ENCODE results near the gene PLA2G6.
A peak's percentile ranks its signal among the peaks of the same experiment; 100 is the strongest.

The PLA2G6 gene, protein sequence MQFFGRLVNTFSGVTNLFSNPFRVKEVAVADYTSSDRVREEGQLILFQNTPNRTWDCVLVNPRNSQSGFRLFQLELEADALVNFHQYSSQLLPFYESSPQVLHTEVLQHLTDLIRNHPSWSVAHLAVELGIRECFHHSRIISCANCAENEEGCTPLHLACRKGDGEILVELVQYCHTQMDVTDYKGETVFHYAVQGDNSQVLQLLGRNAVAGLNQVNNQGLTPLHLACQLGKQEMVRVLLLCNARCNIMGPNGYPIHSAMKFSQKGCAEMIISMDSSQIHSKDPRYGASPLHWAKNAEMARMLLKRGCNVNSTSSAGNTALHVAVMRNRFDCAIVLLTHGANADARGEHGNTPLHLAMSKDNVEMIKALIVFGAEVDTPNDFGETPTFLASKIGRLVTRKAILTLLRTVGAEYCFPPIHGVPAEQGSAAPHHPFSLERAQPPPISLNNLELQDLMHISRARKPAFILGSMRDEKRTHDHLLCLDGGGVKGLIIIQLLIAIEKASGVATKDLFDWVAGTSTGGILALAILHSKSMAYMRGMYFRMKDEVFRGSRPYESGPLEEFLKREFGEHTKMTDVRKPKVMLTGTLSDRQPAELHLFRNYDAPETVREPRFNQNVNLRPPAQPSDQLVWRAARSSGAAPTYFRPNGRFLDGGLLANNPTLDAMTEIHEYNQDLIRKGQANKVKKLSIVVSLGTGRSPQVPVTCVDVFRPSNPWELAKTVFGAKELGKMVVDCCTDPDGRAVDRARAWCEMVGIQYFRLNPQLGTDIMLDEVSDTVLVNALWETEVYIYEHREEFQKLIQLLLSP

DNA sequence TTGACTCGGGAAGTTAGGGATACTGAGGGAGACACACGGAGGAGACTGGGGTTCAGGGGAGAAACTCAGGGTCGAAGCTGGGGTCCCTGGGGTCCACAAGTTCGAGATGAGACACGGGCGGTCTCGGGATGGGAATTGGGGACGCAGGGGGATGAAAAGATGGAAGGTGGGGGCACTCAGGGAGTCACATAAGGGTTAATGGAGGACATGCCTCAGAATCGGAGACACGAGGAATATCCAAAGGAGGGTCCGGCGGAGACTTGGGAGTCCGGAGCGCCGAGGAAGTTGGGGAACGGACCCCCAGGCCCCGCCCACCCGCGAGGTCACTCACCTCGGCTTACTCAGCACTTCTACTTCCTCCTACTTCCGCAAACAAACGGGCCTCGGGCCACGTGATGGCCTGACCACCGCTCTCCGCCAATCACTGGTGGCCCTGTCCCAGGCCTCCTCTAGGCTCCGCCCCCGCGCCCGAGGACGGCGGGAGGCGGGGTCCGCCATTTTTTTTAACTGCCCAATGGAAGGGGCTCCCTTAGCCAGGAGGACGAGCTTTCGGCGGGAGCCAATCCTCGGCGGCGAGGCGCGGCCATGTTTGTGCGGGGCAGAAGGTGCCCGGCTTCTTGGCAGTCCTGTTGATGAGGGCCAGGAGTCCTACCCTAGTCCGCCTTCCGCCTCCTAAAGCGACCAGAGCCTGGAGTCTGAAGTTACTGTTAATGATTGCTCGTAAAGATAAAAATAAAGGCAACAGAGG, at the start of gene PLA2G6:
Gene PLA2G6 (minus strand): TSS at position 378 of the 748 bp plus-strand sequence. CDS start 12,404 bp downstream, outside the sequence.
- peak; percentile 98 for DNase-seq

DNA sequence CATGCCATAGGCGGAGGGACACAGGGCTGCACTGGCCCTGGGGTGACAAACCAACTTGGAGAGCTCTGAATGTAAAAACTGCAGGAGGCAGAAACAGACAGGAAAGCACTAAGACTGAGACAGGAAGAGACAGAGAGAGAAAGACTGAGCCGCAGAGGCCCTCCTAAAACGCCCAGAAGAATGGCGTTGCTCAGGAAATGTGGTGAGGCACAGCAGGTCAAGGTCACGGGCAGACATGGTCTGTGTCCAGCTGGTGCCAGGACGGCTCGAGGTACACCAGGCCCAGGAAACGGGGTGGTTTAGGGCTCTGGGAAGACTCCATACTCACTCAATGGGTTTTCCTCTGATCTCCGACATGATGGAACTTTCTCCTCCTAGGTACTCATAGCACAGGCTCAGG, 49.3 kb upstream of the PLA2G6 start:
- DNase-seq: no peak

DNA sequence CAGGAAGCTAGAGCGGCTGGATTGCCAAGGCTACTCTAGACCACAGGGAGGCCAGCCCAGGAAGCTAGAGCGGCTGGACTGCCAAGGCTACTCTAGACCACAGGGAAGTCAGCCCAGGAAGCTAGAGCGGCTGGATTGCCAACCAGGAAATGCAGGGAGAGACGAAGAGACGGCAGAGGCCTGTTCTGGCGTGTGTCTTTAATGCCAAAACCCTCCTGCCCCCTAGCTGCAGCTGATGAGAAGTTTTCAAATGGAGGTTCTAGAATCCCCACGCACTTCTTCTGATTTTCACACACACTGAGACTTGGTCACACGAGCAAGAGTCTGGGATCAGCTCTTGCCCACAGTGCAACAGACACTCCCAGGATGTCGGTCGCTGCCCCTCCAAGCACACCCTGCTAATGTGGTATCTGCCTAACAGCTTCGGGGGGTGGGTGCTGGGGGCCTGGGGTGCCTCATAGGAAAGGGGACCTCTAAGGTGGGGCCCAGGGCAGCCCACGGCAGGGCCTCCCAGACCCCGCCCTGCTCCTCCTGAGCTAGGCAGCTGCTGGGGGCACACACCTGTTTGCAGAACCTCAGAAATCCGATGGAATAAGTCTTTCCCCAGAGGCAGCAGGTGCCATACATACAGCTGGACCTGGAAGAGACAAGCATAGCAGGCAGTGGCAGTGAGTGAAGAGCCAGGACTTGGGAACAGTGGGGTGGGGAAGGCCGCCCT, 48.6 kb upstream of the PLA2G6 start:
- DNase-seq: peak; percentile 37

DNA sequence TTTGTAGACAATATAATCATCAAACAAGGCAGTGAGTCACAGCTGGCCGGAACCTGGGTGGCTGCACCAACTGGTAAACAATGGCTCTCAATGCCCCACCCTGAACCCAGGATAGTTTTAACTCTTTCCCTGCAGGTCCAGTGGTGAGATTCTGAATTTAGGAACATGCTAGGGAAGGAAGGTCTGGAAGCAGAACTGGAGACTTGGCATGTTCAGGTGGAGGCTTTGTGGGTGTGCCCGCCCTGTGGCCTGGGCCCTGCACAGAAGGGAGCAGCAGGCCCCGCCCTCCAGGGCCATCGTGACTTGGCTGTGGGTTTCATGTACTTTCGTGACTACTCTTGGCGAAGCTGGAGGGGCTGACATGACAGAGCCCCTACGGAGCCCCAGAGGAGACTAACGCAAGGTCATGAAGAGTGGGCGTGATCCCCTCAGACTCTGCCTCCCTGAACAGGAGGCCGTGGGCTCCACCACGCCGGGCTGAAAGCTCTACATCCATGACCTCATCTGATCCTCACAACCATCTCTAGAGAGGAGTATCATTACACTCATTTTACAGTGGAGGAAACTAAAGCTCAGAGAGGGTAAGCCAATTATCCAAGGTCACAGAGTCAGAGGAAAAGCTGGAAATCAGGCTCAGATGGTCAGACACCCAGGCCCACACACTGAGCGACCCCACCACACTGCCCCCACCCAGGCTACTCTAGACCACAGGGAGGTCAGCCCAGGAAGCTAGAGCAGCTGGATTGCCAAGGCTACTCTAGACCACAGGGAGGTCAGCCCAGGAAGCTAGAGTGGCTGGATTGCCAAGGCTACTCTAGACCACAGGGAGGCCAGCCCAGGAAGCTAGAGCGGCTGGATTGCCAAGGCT, 47.5 kb upstream of the PLA2G6 start:
- no peak for DNase-seq

DNA sequence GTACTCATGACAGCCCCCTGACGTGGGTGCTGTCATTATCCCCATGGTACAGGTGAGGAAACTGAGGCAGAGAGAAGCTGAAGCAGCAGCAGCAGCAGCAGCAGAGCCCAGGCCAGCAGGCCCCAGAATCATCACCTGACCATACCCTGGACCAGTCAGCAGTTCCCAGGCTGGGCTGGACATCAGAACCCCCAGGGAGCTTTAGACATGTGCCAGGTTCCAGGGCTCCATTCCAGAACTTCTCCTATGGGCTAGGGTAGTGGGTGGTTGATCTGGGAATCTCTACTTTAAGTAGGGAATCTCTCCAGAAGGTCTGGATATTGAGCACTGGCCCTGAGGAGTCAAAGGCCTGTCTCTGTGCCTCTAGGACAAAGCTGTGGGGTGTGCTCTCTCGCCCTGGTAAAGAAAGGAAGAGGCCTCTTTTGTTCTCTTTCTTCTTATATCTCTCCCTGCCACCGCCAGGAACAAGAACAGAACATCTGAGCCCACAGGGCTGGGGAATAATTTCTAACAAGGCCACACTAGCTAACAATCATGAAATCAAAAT, 46.8 kb upstream of the PLA2G6 start:
- no peak for DNase-seq

DNA sequence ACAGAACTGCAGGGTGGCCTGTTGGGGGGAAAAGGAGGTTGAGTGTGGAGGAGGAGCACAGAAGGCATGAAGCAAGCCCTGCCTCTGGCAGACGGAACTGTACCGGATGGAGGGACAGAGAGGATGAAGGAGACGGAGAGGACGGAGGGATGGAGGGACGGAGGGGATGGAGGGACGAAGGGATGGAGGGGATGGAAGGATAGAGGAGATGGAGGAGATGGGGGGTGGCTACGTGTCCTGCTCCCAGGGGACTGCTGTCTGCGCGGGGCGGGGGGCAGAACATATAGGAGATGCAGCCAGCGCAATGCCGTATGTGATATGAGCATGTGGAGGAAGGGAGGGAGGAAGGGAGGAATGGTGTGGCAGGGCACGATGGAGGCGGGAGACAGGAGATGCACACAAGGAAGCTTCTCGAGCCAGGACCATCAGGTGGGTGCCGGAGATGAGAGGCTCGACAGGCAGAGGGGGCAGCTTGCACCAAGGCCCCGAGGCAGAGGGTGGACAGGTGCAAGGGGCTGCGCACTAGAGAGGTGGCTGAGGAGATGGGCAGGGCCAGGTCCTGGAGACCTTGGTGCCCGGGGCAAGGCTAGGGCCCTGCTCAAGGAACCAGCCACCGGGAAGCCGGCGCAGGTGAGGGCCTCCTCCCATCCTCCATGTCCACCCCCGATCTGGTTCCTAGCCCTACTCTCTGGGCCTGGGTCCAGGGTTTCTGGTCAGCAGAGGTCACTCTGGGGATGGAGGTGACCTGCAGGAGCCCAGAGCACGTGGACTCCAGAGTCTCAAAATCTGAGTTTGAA, 45.4 kb upstream of the PLA2G6 start:
- DNase-seq: no peak

DNA sequence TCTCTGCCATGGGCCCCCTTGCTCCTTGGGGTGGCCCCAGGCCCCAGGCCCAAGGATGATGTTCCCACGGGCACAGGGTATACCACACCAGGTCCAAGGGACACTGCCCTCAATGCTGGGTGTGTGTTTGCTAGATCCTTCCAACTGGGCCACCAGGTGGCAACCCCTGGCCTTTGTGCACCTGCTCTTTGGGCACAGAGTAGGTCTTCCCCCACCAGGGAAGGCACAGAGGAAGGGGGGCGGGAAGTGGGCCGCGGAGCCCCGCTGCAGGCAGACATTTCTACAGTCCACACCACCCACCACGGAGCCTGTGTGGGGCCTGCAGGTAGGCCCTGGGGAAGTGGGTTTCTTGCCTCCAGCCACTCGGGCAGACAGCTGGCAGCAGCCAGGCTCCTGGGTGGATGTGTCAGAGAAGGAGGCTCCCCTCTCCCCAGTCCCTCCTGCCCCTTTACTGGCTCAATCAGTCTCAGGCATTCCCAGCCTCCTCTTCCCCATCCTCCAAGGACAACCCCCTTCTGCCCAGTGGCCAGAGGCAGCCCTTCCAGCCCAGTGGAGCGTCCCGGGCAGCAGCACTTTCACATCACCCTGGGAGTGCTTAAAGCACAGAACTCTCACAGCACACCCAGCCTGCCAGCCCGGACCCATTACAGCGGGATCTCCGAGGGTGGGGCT, 41.8 kb upstream of the PLA2G6 start:
- DNase-seq: no peak

DNA sequence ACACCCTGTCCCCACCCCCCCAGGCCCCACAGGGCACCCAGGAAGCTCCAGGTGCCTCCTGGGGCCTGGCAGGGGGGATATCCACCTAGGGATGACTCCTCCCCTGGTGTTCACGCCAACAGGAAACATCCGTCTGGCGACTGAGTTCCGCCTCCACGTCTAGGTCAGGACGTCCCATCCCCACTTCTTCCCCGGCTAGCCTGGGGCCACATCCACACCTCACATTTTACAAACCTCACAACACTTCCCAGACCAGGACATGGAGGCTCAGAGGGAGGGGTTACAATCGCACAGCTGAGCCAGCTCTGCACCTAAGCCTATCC, 41.1 kb upstream of the PLA2G6 start:
- DNase-seq: no peak

DNA sequence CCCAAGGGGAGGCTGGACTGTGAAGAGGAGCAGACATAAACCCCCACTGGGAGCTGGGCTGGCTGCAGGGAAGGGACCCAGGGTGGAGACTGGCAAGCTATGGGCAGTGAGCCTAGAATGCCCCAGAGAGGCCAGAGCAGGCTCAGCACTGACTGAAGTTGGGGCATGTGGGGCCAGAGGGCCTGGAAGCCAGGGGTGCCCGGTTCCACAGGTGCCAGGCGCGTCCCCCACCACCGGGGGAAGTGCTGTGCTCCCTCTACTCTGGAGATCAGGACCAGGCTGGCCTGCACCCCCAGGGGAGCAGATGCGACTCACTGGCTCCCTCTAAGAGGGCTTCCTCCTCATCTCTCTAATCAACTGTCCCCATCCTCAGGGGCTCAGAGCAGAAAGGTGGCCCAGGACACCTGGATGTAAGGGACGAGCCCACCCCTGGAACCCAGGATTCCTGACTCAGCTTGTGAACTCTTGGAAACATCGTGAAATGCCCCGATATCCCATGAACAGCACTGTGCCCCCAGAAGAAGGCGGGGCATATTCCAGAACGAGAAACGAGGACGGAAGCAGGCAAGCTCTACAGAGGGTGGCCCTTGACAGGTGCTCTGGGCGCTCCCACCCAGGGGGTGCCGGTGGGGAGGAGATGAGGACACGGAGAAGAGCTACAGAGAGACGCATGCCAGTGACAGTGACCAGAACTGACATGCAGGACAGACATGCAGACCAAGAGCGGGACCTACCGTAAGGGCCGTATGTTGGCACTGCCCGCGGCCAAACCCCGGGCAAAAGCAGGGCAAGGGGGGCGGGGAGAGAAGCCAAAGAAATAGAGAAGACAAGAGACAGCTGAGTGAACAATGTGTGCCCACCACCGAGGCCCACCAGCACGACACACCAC, 40.5 kb upstream of the PLA2G6 start:
- no peak for DNase-seq

DNA sequence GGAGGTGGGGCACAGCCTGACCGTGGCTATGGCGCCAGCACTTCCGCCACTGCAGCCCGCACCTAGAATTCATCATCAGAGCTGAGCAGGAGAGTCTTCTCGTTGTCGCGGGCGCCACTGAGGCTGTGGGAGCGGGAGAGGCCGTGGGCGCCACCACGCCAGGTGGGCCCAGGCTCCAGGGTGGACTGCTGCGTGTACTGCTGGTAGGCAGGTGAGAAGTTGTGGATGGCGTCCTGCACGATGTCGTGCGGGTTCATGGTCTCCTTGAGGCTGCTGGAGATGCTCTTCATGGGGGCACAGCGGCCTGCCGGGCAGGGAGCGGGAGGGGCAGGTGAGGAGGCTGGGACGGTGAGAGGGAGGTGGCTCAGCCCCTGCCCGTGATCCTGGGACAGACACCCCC, 39.8 kb upstream of the PLA2G6 start:
- no peak for DNase-seq

DNA sequence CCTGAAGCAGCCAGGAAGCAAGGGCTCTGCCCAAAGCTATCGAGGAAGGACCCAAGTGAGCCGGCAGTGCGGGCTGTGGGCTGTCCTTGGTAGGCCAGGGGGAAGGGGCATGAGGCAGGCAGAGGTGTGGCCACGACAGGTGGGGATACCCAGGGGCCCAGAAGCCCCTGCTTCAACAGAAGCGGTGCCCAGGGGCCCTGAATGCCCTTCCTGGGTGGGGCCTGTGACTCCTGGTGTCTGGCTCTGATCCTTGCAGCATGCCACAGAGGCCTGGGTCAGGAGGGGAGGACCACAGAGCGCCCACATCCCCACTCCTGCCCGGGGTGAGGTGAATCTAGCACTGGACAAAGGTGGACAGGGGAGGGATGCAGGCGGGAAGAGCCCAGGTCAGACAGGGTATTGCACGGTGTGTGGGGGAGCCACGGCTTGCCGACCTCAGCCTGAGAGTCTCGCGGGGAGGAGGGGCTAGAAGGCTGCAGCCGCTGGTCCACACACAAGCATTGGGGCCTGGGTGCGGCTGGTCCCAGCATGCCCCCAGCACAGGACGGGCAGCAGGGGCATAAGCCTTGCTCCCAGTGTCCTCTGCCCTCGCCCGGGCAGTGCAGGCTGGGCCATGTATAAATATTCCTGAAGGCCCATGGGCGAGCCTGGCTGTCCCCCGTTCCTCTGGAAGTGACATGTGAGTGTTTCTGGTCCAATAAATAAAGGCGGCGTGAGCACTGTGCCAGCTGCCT, 39.2 kb upstream of the PLA2G6 start:
- no peak for DNase-seq

DNA sequence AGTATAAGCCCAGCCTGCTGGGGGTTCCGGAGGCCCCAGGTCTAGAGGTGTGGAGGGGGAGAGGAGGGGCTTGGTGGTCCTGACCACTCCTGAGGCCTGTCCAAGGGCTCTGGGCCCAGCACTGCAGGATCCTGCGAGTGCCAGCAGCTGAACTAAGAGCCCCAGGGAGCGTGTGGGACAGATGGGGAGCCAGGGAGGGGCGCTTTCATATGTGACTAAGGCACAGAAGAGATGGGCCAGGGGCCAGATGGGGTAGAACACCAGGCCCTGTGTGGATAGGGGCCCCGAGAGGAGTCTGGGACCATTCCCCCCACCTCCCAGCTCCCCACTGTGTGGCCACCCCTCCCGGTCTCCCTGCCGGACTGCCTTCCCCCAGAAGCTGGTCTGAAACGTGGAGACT, 38.5 kb upstream of the PLA2G6 start:
- no peak for DNase-seq

DNA sequence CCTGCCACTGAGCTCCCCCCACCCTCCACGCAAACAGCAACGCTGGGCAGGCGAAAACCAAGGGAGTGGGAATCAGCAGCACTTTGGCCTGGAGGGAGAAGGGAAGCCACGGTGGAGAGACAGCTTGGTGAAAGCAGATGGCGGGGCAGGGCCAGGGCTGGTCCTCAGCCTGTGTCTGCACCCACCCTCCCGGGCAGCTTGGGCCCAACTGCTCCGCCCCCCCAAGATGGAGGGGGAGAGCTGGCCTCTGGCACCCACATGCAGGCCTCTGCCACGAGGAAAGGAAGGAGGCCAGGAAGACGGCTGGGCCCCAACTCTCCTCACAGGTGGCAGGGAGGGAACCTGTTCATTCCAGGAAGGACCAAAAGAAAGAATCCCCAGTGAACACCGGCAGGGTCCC, 38.0 kb upstream of the PLA2G6 start:
- DNase-seq: no peak

DNA sequence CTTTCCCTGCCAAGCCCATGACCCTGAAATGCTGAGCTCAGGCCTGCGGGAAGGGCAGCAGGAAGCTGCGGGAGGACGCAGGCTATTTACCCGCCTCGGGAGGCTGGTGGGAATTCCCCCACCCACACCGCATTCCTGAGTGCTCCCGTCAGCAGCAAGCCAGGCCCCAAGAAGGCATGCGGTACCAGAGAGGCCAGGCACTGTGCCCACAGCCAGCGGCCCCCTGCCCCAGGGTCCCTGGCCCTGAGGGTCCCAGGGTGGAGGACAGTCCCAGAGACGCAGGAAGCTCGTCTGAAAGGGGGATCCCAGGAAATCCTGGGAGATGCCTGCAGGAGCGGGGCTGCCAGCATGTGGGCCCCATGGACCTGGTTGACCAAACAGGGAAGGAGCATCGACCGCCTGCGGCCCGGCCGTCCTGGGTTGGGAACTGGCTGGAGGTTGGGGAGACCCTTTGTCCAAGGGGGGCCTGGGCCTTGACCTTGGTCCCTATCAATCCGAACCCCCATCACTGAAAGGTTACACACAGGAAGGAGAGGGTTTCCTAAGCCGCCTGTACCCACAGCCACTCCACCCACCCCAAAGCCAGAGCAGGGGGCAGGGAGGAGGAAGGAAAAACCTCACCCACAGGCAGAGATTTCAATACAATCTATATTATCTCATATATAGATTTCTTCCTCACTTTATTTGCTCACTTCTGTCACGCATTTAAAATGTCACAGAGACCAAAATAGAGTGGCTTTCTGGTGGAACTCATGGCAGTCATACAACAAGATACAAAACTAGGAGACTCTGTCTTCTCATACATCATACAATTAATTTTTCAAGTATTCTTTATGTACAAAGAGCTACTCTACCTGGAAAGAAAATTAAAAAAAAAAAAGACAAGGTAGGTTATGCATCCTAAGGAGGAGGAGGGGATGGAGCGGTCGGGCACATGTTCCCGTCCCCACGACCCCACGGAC, 37.3 kb upstream of the PLA2G6 start:
- peak; percentile 76 for DNase-seq

DNA sequence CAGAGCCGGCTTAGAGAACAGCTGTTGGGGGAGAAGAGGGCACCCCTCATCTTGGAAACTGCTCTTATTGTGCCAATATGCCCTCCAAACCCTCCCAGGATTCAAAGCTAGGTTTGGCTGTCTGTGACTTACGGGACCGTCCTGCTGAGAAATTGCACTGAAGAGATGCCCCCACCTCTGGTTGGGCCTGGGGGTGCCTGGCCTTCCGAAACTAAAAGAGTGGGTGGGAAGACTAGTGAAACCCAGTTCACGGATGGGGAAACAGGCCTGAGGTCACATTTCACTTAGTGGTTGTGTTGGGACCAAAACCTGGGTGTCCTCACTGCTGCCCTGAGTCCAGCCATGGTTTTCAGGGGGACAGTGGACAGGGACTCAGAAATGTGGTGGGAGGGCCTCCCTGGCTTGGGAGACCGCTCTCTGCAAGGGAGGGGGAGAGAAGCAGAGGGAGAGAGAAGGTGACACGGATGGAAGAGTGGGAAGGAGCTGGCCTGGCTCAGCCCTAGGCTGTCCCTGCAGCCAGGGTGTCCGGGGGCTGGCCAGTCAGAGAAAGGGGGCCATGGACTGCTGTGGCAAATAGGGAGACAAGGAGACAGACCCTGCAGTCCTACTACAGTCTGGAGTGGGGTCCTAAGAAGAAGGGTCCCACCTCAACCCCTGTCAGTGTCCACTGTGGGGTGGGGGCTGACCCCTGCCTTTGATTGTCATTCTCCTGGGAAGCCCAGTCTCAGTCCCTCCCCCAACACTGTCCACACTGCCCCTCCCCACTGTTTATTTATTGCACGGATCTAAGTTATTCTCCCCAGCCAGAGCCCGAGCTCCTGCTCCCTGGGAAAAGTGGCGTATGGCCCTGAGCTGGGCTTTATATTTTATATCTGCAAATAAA, 33.8 kb upstream of the PLA2G6 start:
- no peak for DNase-seq
